NCI-H1092 treated with DMSO at 0.1 percent for 48 hours (cell line): ENCODE results near the gene CENPU.
A peak's percentile ranks its signal among the peaks of the same experiment; 100 is the strongest.
"Not testable (repeated sequence)": the region's sequence is repeated elsewhere in the genome, so short reads cannot be mapped to it uniquely, and the experiment has no call there.

ENCODE experiments used
- DNase-seq: peaks from one replicate; lab custom pipeline; 2025; lab: John Stamatoyannopoulos, UW

Gene CENPU

DNA sequence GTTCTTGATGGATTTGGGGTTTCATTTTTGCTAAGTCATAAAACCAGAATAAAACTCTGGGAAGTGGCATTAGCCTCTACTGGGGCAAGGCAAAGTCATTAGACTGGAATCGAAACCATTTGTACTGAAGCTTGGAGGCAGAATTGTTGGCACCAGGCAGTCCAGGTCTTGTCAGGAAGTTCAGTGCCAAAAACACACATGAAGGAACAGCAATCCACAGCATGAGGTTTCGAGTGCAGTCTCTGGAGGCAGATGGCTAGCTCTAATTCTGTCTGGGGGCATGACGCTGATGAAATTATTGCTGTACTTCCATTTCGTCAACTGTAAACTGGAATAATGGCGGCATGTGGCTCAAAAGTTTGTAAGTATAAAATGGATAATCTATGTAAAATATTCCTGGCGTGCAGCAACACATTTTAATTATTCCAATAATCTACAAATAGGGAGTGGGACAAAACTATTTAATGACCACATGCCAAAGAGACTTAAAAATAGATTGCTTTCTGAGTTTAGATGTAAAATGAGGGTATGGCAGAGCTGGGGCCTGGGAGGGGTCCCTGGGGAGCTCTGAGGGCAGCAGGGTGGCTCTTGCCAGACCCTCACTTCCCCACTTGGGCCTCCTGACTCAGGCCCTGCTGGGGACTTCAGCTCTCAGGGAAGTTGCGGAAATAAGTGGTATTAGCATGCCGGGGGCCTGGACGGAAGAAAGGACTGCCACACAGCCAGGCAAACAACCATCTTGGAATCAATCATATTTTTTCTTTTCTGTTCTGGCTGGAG lies 18.8 kb upstream of the CENPU start:
- DNase-seq: no peak

GRCh38 chr4:184751585-184751956 lies 17.7 kb upstream of the CENPU start:
- no peak for DNase-seq

DNA sequence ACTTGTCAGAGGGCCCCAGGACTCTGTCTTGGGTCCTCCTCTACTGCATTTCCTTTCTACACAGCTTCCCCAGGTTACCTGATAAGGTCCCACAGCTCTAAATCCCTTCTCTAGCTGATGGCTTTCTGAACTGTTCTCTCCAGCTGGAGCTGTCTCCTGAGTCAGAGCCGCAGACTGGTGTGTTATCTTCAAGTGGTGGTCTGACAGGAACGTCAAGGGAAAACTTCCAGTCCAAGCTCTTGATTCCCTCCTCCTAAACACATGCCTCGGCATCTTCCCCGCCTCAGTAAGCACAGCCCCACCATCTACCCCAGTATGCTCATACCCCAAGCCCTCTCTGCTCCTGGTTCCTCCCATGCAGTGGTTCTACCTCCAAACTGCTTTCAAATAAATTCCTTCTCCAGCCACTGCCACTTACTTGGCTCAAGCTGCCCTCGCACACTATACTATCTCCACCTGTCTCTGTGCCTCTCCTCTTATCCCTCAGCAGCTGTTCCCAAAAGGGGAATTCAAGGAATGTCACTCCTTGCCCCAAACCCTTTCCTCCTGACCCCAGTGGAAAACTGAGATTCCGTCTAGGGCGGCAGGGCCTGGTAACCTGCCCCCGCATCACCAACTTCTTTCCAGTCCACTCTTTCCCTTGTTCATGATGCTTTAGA lies 17.2 kb upstream of the CENPU start:
- no peak for DNase-seq

GRCh38 chr4:184748251-184748652 lies 14.4 kb upstream of the CENPU start:
- DNase-seq: no peak

GRCh38 chr4:184747034-184747830 lies 13.3 kb upstream of the CENPU start:
- no peak for DNase-seq

GRCh38 chr4:184745831-184746795 lies 12.2 kb upstream of the CENPU start:
- DNase-seq: peak; percentile 69

DNA sequence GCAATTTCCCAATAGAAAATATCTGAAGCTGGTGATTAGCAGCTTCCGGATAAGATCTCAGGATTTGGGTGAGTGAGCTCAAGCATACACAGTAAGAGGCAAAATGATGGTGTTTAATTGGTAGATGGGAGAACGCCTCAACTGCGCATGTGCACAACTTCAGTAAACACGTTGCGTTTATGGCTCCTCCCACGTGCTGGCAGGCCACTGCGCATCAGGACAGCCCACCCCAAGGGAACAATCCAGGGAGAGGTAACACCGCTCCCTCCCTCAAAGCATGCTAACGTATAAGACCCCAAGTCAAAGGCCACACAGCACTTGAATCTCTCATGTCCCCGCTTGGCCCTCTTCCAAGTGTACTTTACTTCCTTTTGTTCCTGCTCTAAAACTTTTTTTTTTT lies 10.3 kb upstream of the CENPU start:
- DNase-seq: no peak

DNA sequence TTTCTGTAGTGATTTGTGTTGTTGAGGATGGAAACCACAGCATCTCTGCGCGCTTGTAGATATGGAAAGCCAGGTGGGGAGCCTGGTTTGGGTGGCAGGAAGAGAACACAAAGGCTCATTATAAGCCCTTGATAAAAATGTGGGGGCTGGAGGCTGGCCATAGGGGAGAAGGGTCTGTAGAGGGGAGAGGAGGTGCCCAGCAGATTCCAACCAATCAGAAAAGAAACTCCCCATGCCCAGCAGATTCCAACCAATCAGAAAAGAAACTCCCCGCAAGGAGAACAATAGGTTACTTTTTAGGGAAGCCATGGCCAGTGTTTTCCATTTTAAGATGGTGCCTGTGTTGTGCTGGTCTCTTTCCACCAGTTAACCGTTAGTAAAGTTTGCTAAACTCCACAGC lies 9.8 kb upstream of the CENPU start:
- DNase-seq: no peak

DNA sequence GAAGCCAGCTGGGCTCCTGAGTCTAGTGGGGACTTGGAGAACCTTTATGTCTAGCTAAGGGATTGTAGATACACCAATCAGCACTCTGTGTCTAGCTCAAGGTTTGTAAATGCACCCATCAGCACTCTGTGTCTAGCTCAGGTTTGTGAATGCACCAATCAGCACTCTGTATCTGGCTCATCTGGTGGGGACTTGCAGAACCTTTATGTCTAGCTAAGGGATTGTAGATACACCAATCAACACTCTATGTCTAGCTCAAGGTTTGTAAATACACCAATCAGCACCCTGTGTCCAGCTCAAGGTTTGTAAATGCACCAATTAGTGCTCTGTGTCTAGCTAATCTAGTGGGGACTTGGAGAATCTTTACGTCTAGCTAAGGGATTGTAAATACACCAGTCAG lies 7.8 kb upstream of the CENPU start:
- not testable (repeated sequence) for DNase-seq

- DNase-seq: no peak
These were observed 7.1 kb upstream of the CENPU start for GRCh38 chr4:184740980-184741391.

- not testable (repeated sequence) for DNase-seq
These were observed 5.7 kb upstream of the CENPU start for GRCh38 chr4:184739575-184739974.

GRCh38 chr4:184734758-184735157 lies 862 bp upstream of the CENPU start:
- DNase-seq: peak; percentile 38

GRCh38 chr4:184732126-184732525 lies 1.8 kb downstream of the CENPU start:
- DNase-seq: peak; percentile 38

GRCh38 chr4:184731056-184731455 lies 2.8 kb downstream of the CENPU start:
- DNase-seq: no peak

- DNase-seq: no peak
These were observed 4.0 kb downstream of the CENPU start for GRCh38 chr4:184729946-184730345.

GRCh38 chr4:184728858-184729257 lies 5.0 kb downstream of the CENPU start:
- DNase-seq: no peak

- no peak for DNase-seq
These were observed 6.5 kb downstream of the CENPU start for GRCh38 chr4:184727430-184727829.

DNA sequence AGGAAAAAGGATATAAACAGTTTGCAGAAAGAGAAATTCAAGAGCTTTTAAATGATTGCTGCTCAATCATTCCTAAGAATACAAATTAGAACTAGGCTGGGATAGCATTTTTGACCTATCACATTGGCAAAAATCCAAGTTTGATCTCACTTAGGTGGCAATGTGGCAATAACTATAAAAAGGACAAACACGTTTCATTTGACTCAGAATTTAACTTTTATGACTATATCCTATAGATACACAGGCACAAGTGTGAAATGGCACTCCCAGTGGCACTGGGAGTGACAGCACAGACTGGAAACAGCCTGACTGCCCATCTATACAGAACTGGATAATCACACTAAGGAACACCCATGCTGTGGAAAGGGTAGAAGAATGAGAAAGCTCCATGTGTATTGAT lies 11.1 kb downstream of the CENPU start:
- DNase-seq: no peak

DNA sequence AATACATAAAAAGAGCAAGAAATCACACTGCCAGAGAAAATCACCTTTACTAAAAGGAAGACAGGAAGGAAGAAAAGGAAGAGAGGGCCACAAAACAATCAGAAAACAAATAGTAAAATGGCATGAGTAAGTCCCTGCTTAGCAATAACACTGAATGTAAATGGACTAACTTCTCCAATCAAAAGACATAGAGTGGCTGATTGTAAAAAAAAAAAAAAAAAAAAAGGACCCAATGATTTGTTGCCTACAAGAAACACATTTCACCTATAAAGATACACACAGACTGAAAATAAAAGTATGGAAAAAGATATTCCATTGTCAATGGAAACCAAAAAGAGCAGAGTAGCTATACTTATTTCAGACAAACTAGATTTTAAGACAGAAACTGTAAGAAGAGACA lies 12.6 kb downstream of the CENPU start:
- no peak for DNase-seq

- no peak for DNase-seq
These were observed 14.5 kb downstream of the CENPU start for GRCh38 chr4:184719407-184719806.

- no peak for DNase-seq
These were observed 18.4 kb downstream of the CENPU start for GRCh38 chr4:184715526-184715925.

- DNase-seq: no peak
These were observed 20.0 kb downstream of the CENPU start for GRCh38 chr4:184713887-184714286.
